Right atrium auricular region (tissue), 2 donors: ENCODE measurements around the gene PHLDA2. TPM values are rescaled to one million over a fixed set of nuclear protein-coding genes. Genes with fewer than 3 reads are reported as not detected.

Experiments
- DNase-seq: peaks from one replicate; pipeline ENCODE4 v3.0.0-alpha.2; 2019; ENCODE audit warnings: low spot score
- H3K27ac ChIP-seq, 2 donors: fragments of 200-600 bp; sonication (generic); 1 replicate in 1 of 2; 2 replicates in 1 of 2; pipeline ENCODE4 v1.5.1; 2016 to 2019
- H3K27me3 ChIP-seq, 2 donors: fragments of 200-600 bp; sonication (generic); one replicate each; pipeline versions ENCODE4 v1.5.1 to v1.6.0; 2017 to 2019
- H3K36me3 ChIP-seq: fragments of 200-600 bp; sonication (generic); one replicate; pipeline ENCODE4 v1.5.1; 2016
- H3K4me1 ChIP-seq, 2 donors: fragments of 200-600 bp; sonication (generic); one replicate each; pipeline versions ENCODE4 v1.5.1 to v1.6.0; 2017 to 2019
- H3K4me3 ChIP-seq, 2 donors: fragments of 200-600 bp; sonication (generic); 1 replicate in 1 of 2; 2 replicates in 1 of 2; pipeline ENCODE4 v1.5.1; 2017 to 2019; ENCODE audit warnings: mild to moderate bottlenecking in 1 of 2, moderate library complexity in 1 of 2
- H3K9me3 ChIP-seq, 2 donors: fragments of 200-600 bp; sonication (generic); one replicate each; pipeline ENCODE4 v1.5.1; 2019
- CTCF ChIP-seq, 2 donors: fragments of 200-600 bp; sonication (generic); IDR thresholded peaks; one replicate each; pipeline ENCODE4 v1.5.1; 2019; ENCODE audit warnings: antibody characterized with exemption in 2 of 2
- total RNA-seq, 2 donors: library from RNA; depleted of rRNA; stranded (reverse); fragments of >200 nt; gene quantifications; one replicate each; pipeline ENCODE4 v1.1.0, GENCODE V29; 2016

PHLDA2 gene
- total RNA-seq, 2 donors from 2014 or later, result 1.8 to 2.6 TPM

GRCh38 chr11:2902784-2903671 lies 26.2 kb downstream of the PHLDA2 start:
- H3K9me3 ChIP-seq, result no peaks in the 10 kb centered on the region
- TF ChIP-seq CTCF (IDR thresholded peaks at IDR 0.05), result no peak
- peaks cover 0 to 42% of the 10 kb centered on the region in 2 donors for H3K4me1 ChIP-seq
- no peaks in the 10 kb centered on the region for H3K27me3 ChIP-seq
- H3K27ac ChIP-seq, result peak overlapping the region; percentile 74 to 86
- no peaks in the 10 kb centered on the region for H3K36me3 ChIP-seq
- peak overlapping the region; percentile 52 to 71 for H3K4me3 ChIP-seq
- DNase-seq, result no peak

GRCh38 chr11:2901854-2902783 lies 27.1 kb downstream of the PHLDA2 start:
- H3K27me3 ChIP-seq, result no peaks in the 10 kb centered on the region
- H3K4me3 ChIP-seq, result peak overlapping the region; percentile 52 to 71
- H3K9me3 ChIP-seq, result no peaks in the 10 kb centered on the region
- no peaks in the 10 kb centered on the region for H3K36me3 ChIP-seq
- DNase-seq, result peak; percentile 96
- no peak for TF ChIP-seq CTCF (IDR thresholded peaks at IDR 0.05)
- H3K27ac ChIP-seq, result peak overlapping the region; percentile 74 to 86
- H3K4me1 ChIP-seq, result peaks cover 0 to 42% of the 10 kb centered on the region in 2 donors

- Histone ChIP-seq H3K9me3 (no peaks in the 10 kb centered on the region), H3K36me3 (no peaks in the 10 kb centered on the region), H3K27ac (peak overlapping the region; percentile 74 to 86), H3K27me3 (no peaks in the 10 kb centered on the region), H3K4me3 (peak overlapping the region; percentile 52 to 71), H3K4me1 (peaks cover 0 to 42% of the 10 kb centered on the region in 2 donors)
- no peak for TF ChIP-seq CTCF (IDR thresholded peaks at IDR 0.05)
- DNase-seq, result no peak
These were observed 27.9 kb downstream of the PHLDA2 start for GRCh38 chr11:2901196-2901796.

- TF ChIP-seq CTCF (IDR thresholded peaks at IDR 0.05), result no peak
- Histone ChIP-seq H3K27ac (peak overlapping the region; percentile 43 to 51), H3K9me3 (no peaks in the 10 kb centered on the region), H3K27me3 (no peaks in the 10 kb centered on the region), H3K4me1 (peaks cover 0 to 41% of the 10 kb centered on the region in 2 donors), H3K36me3 (no peaks in the 10 kb centered on the region), H3K4me3 (no peak overlapping the region)
- no peak for DNase-seq
These were observed 30.0 kb downstream of the PHLDA2 start for GRCh38 chr11:2899080-2899783.
